RKO (cell line): ENCODE results near the gene TRIM46.
A peak's percentile ranks its signal among the peaks of the same experiment; 100 is the strongest.
"Not testable (repeated sequence)": the region's sequence is repeated elsewhere in the genome, so short reads cannot be mapped to it uniquely, and the experiment has no call there.

Source experiments
- DNase-seq: peaks from one replicate; pipeline ENCODE4 v3.0.0-alpha.2; 2016; ENCODE audit warnings: low spot score

TRIM46 gene

DNA sequence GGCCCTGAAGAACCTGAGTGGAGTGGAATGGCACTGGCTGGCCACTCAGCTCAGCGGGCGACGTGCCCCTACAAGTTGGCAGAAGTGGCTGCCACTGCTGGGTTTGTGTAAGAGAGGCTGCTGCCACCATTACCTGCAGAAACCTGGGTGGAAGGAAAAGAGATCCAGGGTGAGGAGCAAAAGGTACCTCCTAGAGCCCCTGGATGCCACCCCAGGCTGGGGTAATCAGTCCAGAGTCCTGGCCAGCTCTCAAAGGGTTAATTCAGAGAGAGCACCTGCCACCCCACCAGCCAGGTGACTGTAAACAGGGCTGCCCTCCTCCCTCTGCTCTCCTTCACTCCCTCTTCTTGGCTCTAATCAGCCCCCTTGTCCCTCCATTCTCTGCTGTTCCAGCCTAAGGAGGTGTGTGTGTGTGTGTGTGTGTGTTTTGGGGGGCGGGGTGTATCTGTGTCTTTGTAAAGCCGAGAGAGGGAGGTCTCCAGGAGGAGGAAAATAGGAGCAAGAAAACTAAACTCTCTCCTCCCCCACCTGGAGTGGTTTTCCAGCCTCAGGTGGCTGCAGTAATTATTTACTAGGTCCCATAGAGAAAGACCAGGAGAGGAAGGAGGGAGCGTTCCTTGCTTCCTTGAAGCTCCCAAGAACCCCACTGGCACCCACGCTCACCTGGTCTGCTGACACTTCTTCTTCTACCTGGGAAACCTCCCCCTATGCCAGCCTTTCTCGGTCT is 12.6 kb downstream of the TRIM46 start:
- no peak for DNase-seq

GRCh38 chr1:155186794-155187455 is 13.3 kb downstream of the TRIM46 start:
- no peak for DNase-seq

DNA sequence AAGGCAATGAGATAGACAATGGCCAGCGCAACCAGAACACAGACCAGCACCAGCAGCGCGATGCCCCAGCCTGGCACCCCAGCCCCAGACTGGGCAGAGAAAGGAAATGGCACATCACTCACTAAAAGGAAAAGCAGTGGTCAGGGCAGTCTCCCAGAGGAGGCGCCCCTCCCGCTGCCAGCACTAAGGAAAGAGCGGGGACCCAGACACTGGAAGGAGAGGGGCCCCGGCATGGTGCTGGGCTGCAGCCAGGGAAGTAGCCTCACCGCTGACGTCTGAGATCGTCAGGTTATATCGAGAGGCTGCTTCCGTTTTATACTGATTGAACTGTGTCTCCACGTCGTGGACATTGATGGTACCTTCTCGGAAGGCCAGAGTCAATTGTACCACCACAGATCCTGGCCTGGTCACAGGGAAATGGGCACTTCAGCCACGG is 13.8 kb downstream of the TRIM46 start:
- DNase-seq = no peak

DNA sequence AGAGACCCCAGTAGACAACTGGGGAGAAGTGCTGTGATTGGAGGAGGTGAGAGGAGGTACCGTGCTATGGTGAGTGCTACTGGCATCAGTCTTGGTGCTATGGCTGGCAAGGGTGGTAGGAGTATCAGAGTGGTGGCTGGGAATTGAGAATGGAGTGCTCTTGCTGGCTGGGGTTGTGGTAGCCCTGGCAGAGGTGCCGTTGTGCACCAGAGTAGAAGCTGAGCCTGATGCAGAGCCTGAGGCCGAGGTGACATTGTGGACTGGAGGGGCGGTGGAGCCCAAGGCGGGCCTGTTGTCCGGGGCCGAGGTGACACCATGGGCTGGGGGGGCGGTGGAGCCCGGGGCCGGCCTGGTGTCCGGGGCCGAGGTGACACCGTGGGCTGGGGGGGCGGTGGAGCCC is 14.6 kb downstream of the TRIM46 start:
- DNase-seq = no peak

DNA sequence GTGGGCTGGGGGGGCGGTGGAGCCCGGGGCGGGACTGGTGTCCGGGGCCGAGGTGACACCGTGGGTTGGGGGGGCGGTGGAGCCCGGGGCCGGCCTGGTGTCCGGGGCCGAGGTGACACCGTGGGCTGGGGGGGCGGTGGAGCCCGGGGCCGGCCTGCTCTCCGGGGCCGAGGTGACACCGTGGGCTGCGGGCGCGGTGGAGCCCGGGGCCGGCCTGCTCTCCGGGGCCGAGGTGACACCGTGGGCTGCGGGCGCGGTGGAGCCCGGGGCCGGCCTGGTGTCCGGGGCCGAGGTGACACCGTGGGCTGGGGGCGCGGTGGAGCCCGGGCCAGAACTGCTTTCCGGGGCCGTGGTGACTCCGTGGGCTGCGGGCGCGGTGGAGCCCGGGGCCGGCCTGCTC is 16.3 kb downstream of the TRIM46 start:
- DNase-seq = not testable (repeated sequence)

GRCh38 chr1:155191904-155192303 is 18.3 kb downstream of the TRIM46 start:
- DNase-seq = no peak

GRCh38 chr1:155192346-155193274 is 19.0 kb downstream of the TRIM46 start:
- no peak for DNase-seq

GRCh38 chr1:155193275-155193990 is 19.8 kb downstream of the TRIM46 start:
- DNase-seq = peak; percentile 88

DNA sequence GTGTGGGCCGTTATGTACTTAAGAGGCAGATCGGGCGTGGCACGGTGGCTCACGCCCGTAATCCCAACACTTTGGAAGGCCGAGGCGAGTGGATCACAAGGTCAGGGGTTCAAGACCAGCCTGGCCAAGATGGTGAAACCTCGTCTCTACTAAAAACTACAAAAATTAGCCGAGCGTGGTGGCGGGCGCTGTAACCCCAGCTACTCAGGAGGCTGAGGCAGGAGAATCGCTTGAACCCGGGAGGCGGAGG is 20.3 kb downstream of the TRIM46 start:
- DNase-seq = not testable (repeated sequence)

- peak; percentile 40 for DNase-seq
Observed at GRCh38 chr1:155195201-155196102, 21.8 kb downstream of the TRIM46 start.

GRCh38 chr1:155196103-155196892 is 22.6 kb downstream of the TRIM46 start:
- DNase-seq = no peak

DNA sequence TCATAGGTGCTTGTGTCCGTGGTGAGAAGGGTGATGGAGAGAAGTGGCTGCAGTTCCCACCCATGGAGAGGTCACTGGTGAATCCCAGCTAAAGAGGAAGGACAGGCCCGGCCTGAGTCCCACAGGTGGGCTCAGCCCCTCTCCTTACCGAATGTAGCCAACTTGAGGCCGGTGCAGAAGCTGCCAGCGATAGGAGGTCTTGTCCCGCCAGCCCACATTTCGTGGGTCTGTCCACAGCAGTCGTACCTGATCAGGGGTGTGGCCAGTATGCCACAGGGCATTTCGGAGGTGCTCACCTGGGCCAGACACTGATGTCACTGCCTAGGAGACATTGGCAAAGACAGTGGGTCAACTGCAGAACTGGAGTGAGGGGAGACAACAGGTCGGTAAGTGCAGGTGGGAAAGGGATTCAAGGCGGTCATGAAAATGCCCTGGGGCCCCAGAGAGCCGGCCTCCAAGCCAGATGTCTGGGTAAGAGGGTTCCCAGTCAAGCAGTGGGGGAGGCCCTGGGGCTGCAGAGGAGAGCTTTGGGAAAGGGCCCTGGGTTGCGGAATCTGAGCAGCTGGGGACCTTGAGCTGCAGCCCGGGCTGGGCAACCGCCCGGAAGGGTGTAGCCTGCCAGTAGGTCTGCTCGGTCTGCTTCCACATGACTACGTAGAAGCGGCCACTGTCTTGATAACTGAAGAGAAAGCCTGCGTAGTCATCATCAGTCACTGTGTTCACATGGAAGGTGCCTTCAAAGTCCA is 23.4 kb downstream of the TRIM46 start:
- no peak for DNase-seq

DNA sequence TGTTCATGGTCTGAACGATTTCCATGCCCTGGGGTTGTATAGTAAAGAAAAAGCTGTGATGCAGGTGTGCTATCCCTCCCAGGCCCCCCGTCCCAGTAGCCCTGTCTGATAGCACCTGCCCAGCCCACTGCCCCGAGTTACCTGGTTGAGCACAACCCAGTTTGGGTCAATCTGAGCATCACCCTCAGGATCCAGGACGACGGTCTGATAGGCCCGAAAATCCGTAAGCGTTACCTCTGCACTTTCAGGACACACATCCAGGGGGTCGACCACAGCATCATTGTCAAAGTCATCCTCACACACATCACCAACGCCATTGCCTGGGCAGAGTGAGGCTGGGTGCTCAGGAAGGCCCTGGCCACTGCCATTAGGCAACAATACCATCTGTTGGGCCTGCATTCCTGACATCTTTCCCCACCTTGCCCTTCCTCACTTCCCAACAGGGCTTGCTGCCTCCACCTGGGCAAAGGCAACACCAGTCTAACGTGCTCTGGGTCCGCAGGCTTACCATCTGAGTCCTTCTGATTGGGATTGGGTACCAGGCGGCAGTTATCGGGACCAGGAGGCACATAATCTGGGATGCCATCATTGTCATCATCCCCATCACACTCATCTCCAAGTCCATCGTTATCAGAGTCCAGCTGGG is 24.4 kb downstream of the TRIM46 start:
- no peak for DNase-seq

- no peak for DNase-seq
Observed at GRCh38 chr1:155198547-155198906, 24.9 kb downstream of the TRIM46 start.

DNA sequence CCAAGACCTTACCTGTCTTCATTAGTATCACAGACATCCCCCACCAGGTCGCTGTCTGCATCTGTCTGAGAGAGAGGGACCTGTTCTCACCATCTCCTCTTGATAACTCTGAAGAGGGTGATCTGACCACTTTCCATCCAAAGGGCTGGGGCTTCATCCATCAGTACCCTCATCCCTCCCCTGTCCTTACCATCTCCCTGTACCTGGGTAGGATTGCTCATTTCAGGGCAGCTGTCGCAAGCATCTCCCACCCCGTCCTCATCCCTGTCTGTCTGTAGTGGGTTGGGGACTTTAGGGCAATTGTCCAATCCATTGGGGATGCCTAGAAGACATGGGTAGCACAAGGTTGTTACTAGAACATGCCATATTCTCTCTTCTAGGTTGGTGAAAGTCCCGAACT is 26.1 kb downstream of the TRIM46 start:
- no peak for DNase-seq

DNA sequence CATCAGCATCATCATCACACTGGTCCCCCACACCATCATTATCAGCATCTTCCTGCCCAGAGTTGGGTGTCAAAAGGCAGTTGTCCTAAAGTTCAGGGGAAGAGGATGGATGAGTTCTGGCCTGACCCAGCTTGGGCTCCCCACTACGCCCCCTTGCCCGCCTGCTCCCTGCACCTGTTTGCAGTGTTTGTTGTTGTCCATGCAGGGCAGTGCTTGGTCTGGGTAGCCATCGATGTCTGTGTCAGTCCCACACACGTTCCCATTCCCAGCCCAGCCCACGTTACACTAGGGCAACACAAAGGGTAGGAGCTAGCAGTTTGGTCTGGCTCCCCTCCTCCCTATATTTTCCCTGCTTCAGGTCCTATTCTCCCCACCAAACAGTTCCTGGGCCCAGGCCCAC is 27.3 kb downstream of the TRIM46 start:
- DNase-seq = no peak

DNA sequence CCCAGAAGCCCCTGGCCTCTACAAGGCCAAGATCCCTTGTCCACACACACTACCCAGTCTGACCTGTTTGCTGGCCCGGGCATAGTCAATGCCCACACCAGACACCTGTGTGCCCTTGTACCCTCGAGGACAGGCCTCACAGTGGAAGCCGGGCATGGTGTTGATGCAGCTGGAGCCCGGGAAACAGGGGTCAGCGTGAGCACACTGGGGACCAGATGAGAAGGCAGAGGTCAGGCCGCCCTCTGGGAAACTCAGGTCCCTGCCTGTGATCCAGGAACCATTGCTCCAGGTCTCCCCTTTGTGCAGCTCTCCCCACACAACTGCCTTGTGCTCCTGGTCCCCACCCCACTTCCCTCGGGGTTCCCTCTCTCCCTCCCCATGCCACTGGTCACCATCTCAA is 28.5 kb downstream of the TRIM46 start:
- no peak for DNase-seq

GRCh38 chr1:155202731-155203515 is 29.3 kb downstream of the TRIM46 start:
- DNase-seq = no peak
